DOHH2 (cell line): ENCODE measurements around the gene PLCL1.

Experiments used
- H3F3A ChIP-seq: fragments of 200-600 bp; sonication (generic), shearing (Covaris generic); 2 replicates; pipeline ENCODE4 v1.6.0; 2016; ENCODE audit warnings: antibody characterized with exemption, mild to moderate bottlenecking; ENCODE audit not compliant: control insufficient read depth, insufficient read depth
- H3K27ac ChIP-seq: fragments of 200-600 bp; sonication (generic); 2 replicates; pipeline ENCODE4 v1.5.1; 2014; ENCODE audit warnings: low read depth, mild to moderate bottlenecking, low read length, moderate library complexity
- H3K27me3 ChIP-seq: fragments of 200-600 bp; sonication (generic); 2 replicates; pipeline ENCODE4 v1.6.1; 2014; ENCODE audit warnings: mild to moderate bottlenecking, low read length, mixed read lengths; ENCODE audit not compliant: control insufficient read depth
- H3K36me3 ChIP-seq: fragments of 200-600 bp; sonication (generic); 2 replicates; pipeline ENCODE4 v1.6.1; 2014; ENCODE audit warnings: mild to moderate bottlenecking, low read length, moderate library complexity, mixed read lengths; ENCODE audit not compliant: control insufficient read depth
- H3K4me1 ChIP-seq: fragments of 200-600 bp; sonication (generic); 2 replicates; pipeline ENCODE4 v1.6.1; 2014; ENCODE audit warnings: mild to moderate bottlenecking, low read length, mixed read lengths; ENCODE audit not compliant: control insufficient read depth
- H3K4me2 ChIP-seq: fragments of 200-600 bp; sonication (generic); 2 replicates; pipeline ENCODE4 v1.6.0; 2014; ENCODE audit warnings: mild to moderate bottlenecking, low read length, moderate library complexity
- H3K4me3 ChIP-seq: fragments of 200-600 bp; sonication (generic); 2 replicates; pipeline ENCODE4 v1.5.1; 2014; ENCODE audit warnings: mild to moderate bottlenecking, low read length, mixed read lengths
- H3K79me2 ChIP-seq: fragments of 200-600 bp; sonication (generic); 2 replicates; pipeline ENCODE4 v1.6.1; 2014; ENCODE audit warnings: mild to moderate bottlenecking, low read length, mixed read lengths; ENCODE audit not compliant: control insufficient read depth
- H3K9me2 ChIP-seq: fragments of 200-600 bp; sonication (generic); replicated peaks from 2 replicates; pipeline ENCODE4 v1.6.1; 2014; ENCODE audit warnings: mild to moderate bottlenecking, low read length, mixed read lengths; ENCODE audit not compliant: control insufficient read depth
- H3K9me3 ChIP-seq: fragments of 200-600 bp; sonication (generic); 2 replicates; pipeline ENCODE4 v1.6.1; 2014; ENCODE audit warnings: antibody characterized with exemption, low read length, mixed read lengths; ENCODE audit not compliant: control insufficient read depth, insufficient read depth
- H4K20me1 ChIP-seq: fragments of 200-600 bp; sonication (generic); 2 replicates; pipeline ENCODE4 v1.6.0; 2014; ENCODE audit warnings: low read depth, mild to moderate bottlenecking, antibody characterized with exemption, low read length, moderate library complexity; ENCODE audit not compliant: control insufficient read depth, insufficient read depth
- CTCF ChIP-seq: fragments of 200-600 bp; sonication (generic); IDR thresholded peaks from one replicate; pipeline ENCODE4 v1.5.1; 2014; ENCODE audit warnings: antibody characterized with exemption, mild to moderate bottlenecking, low read depth, low read length; ENCODE audit not compliant: poor library complexity, severe bottlenecking
- EZH2phosphoT487 ChIP-seq: fragments of 200-600 bp; sonication (generic); IDR thresholded peaks from 2 replicates; pipeline ENCODE4 v1.6.1; 2017; ENCODE audit warnings: borderline replicate concordance, mild to moderate bottlenecking, antibody characterized with exemption, low read length, moderate library complexity, mixed read lengths

Gene PLCL1

GRCh38 chr2:197958592-197959150, 154.3 kb downstream of the PLCL1 start:
- no peak overlapping the region for H3K27ac ChIP-seq
- TF ChIP-seq CTCF (no peak), EZH2phosphoT487 (no peak)
- H3K9me3 ChIP-seq: no peaks in the 10 kb centered on the region
- no peaks in the 10 kb centered on the region for H3F3A ChIP-seq
- no peaks in the 10 kb centered on the region for H3K27me3 ChIP-seq
- H3K36me3 ChIP-seq: no peaks in the 10 kb centered on the region
- H3K9me2 ChIP-seq: no peaks in the 10 kb centered on the region
- no peaks in the 10 kb centered on the region for H3K79me2 ChIP-seq
- H4K20me1 ChIP-seq: no peaks in the 10 kb centered on the region
- no peak overlapping the region for H3K4me2 ChIP-seq
- H3K4me3 ChIP-seq: no peak overlapping the region
- no peaks in the 10 kb centered on the region for H3K4me1 ChIP-seq

- Histone ChIP-seq H3F3A (no peaks in the 10 kb centered on the region), H3K79me2 (no peaks in the 10 kb centered on the region)
Observed at GRCh38 chr2:197959383-197959782, 155.0 kb downstream of the PLCL1 start.

GRCh38 chr2:197960786-197961185, 156.4 kb downstream of the PLCL1 start:
- no peaks in the 10 kb centered on the region for H3K9me2 ChIP-seq
- no peaks in the 10 kb centered on the region for H3F3A ChIP-seq
- no peaks in the 10 kb centered on the region for H4K20me1 ChIP-seq
- no peaks in the 10 kb centered on the region for H3K36me3 ChIP-seq
- H3K4me1 ChIP-seq: no peaks in the 10 kb centered on the region
- H3K9me3 ChIP-seq: no peaks in the 10 kb centered on the region
- no peak overlapping the region for H3K27ac ChIP-seq
- no peak overlapping the region for H3K4me3 ChIP-seq
- H3K27me3 ChIP-seq: no peaks in the 10 kb centered on the region
- no peak for TF ChIP-seq EZH2phosphoT487
- no peak for TF ChIP-seq CTCF
- no peak overlapping the region for H3K4me2 ChIP-seq
- no peaks in the 10 kb centered on the region for H3K79me2 ChIP-seq

More at GRCh38 chr2:197959383-197959782, 155.0 kb downstream of the PLCL1 start:
- no peaks in the 10 kb centered on the region for H3K9me3 ChIP-seq
- H3K27me3 ChIP-seq: no peaks in the 10 kb centered on the region
- H3K4me1 ChIP-seq: no peaks in the 10 kb centered on the region
- no peaks in the 10 kb centered on the region for H3K9me2 ChIP-seq
- no peak overlapping the region for H3K27ac ChIP-seq
- no peaks in the 10 kb centered on the region for H3K36me3 ChIP-seq
- H3K4me2 ChIP-seq: no peak overlapping the region
- no peak for TF ChIP-seq EZH2phosphoT487
- no peak for TF ChIP-seq CTCF
- no peaks in the 10 kb centered on the region for H4K20me1 ChIP-seq
- no peak overlapping the region for H3K4me3 ChIP-seq
